HepG2 (cell line): ENCODE data around the gene INTS1. TPM values are rescaled to one million over a fixed set of nuclear protein-coding genes. Genes with fewer than 3 reads are reported as not detected.

ENCODE experiments used
- ATF1 ChIP-seq: IDR thresholded peaks from 2 replicates; pipeline ENCODE4 v1.6.1; 2016; ENCODE audit warnings: mild to moderate bottlenecking, control low read depth
- BORCS8-MEF2B ChIP-seq: sonication (generic); formaldehyde crosslinking; IDR thresholded peaks from 2 replicates; pipeline ENCODE4 v1.8.0; 2022; ENCODE audit warnings: mild to moderate bottlenecking, missing genetic modification reagents
- BRD4 ChIP-seq: sonication (generic); formaldehyde crosslinking; IDR thresholded peaks from 2 replicates; pipeline ENCODE4 v1.4.0; 2020; ENCODE audit warnings: missing genetic modification reagents
- GATA4 ChIP-seq: sonication (generic); IDR thresholded peaks from 2 replicates; pipeline ENCODE4 v1.6.1; 2016; ENCODE audit warnings: antibody characterized with exemption, low read depth, borderline replicate concordance
- GTF2F1 ChIP-seq: fragments of 150-350 bp; IDR thresholded peaks from 2 replicates; pipeline ENCODE4 v1.6.1; 2014; ENCODE audit warnings: low read length
- HIVEP1 ChIP-seq: sonication (generic); formaldehyde crosslinking; IDR thresholded peaks from 2 replicates; pipeline ENCODE4 v1.4.0; 2020; ENCODE audit warnings: mild to moderate bottlenecking, missing genetic modification reagents
- HNF4G ChIP-seq, 2 experiments: sonication (generic) in 1 of 2; formaldehyde crosslinking in 1 of 2; IDR thresholded peaks; 2 replicates each; pipeline versions ENCODE4 v1.4.0 to v1.6.1; 2011 to 2020; ENCODE audit warnings: borderline replicate concordance in 2 of 2, low read depth in 2 of 2, mild to moderate bottlenecking in 2 of 2, low read length in 1 of 2, missing genetic modification reagents in 1 of 2, moderate library complexity in 1 of 2
- HOXA7 ChIP-seq: sonication (generic); formaldehyde crosslinking; IDR thresholded peaks from 2 replicates; pipeline ENCODE4 v1.8.1; 2022; ENCODE audit warnings: mild to moderate bottlenecking, missing genetic modification reagents, moderate library complexity
- ISL2 ChIP-seq: sonication (generic); formaldehyde crosslinking; IDR thresholded peaks from 2 replicates; pipeline ENCODE4 v1.5.0; 2020; ENCODE audit warnings: missing genetic modification reagents
- JARID2 ChIP-seq: sonication (generic); formaldehyde crosslinking; IDR thresholded peaks from 2 replicates; pipeline ENCODE4 v1.8.1; 2023; ENCODE audit warnings: missing genetic modification reagents, inconsistent platforms; ENCODE audit not compliant: insufficient replicate concordance
- JUND ChIP-seq: sonication (generic); formaldehyde crosslinking; IDR thresholded peaks from 2 replicates; pipeline ENCODE4 v1.8.0; 2022; ENCODE audit warnings: mild to moderate bottlenecking, missing genetic modification reagents
- MLLT10 ChIP-seq: sonication (generic); formaldehyde crosslinking; IDR thresholded peaks from 2 replicates; pipeline ENCODE4 v1.4.0; 2020; ENCODE audit warnings: missing genetic modification reagents
- MTA3 ChIP-seq: sonication (generic); formaldehyde crosslinking; IDR thresholded peaks from 2 replicates; pipeline ENCODE4 v1.4.0; 2020; ENCODE audit warnings: missing genetic modification reagents
- NR3C1 ChIP-seq: sonication (generic); formaldehyde crosslinking; IDR thresholded peaks from 2 replicates; pipeline ENCODE4 v1.4.0; 2020; ENCODE audit warnings: missing genetic modification reagents
- PRMT3 ChIP-seq: sonication (generic); formaldehyde crosslinking; IDR thresholded peaks from 2 replicates; pipeline ENCODE4 v1.8.1; 2022; ENCODE audit warnings: low read depth, mild to moderate bottlenecking, moderate library complexity, missing genetic modification reagents, borderline replicate concordance
- RELA ChIP-seq: sonication (generic); formaldehyde crosslinking; IDR thresholded peaks from 2 replicates; pipeline ENCODE4 v1.4.0; 2020; ENCODE audit warnings: missing genetic modification reagents
- RXRB ChIP-seq: IDR thresholded peaks from 2 replicates; pipeline ENCODE4 v1.6.1; 2016; ENCODE audit warnings: borderline replicate concordance, missing genetic modification reagents, missing compliant biosample characterization
- TCF7L2 ChIP-seq: IDR thresholded peaks from 2 replicates; pipeline ENCODE4 v1.6.1; 2011; ENCODE audit warnings: mild to moderate bottlenecking, low read depth, low read length, moderate library complexity
- TEF ChIP-seq: sonication (generic); formaldehyde crosslinking; IDR thresholded peaks from 2 replicates; pipeline ENCODE4 v1.5.0; 2020; ENCODE audit warnings: missing genetic modification reagents
- ZBTB3 ChIP-seq: sonication (generic); formaldehyde crosslinking; IDR thresholded peaks from 2 replicates; pipeline ENCODE4 v1.4.0; 2020; ENCODE audit warnings: low read depth, mild to moderate bottlenecking, moderate library complexity, missing genetic modification reagents, borderline replicate concordance
- ZFAT ChIP-seq: sonication (generic); formaldehyde crosslinking; conservative IDR thresholded peaks from 2 replicates; pipeline ENCODE4 v1.8.1; 2023; ENCODE audit warnings: missing genetic modification reagents, inconsistent platforms
- ZFP36L2 ChIP-seq: sonication (generic); formaldehyde crosslinking; IDR thresholded peaks from 2 replicates; pipeline ENCODE4 v1.4.0; 2020; ENCODE audit warnings: missing genetic modification reagents
- ZKSCAN8 ChIP-seq: IDR thresholded peaks from 2 replicates; pipeline ENCODE4 v1.6.1; 2016; ENCODE audit warnings: borderline replicate concordance, missing genetic modification reagents, missing compliant biosample characterization
- ZNF101 ChIP-seq: sonication (generic); formaldehyde crosslinking; IDR thresholded peaks from 2 replicates; pipeline ENCODE4 v1.4.0; 2020; ENCODE audit warnings: mild to moderate bottlenecking, low read depth, missing genetic modification reagents, borderline replicate concordance
- ZNF430 ChIP-seq: sonication (generic); formaldehyde crosslinking; IDR thresholded peaks from 2 replicates; pipeline ENCODE4 v1.9.0; 2021; ENCODE audit warnings: mild to moderate bottlenecking, missing genetic modification reagents
- ZNF484 ChIP-seq: sonication (generic); formaldehyde crosslinking; IDR thresholded peaks from 2 replicates; pipeline ENCODE4 v1.5.1; 2020; ENCODE audit warnings: mild to moderate bottlenecking, low read depth, missing genetic modification reagents, borderline replicate concordance
- ZNF552 ChIP-seq: sonication (generic); formaldehyde crosslinking; IDR thresholded peaks from 2 replicates; pipeline ENCODE4 v1.9.0; 2022; ENCODE audit warnings: missing genetic modification reagents, mild to moderate bottlenecking, borderline replicate concordance
- ZNF569 ChIP-seq: sonication (generic); formaldehyde crosslinking; IDR thresholded peaks from 2 replicates; pipeline ENCODE4 v1.5.0; 2020; ENCODE audit warnings: mild to moderate bottlenecking, missing genetic modification reagents, moderate library complexity, borderline replicate concordance
- ZNF614 ChIP-seq: IDR thresholded peaks from 2 replicates; pipeline ENCODE4 v1.6.1; 2018; ENCODE audit warnings: missing biosample characterization, missing genetic modification reagents, inconsistent platforms, borderline replicate concordance
- ZNF746 ChIP-seq: sonication (generic); formaldehyde crosslinking; IDR thresholded peaks from 2 replicates; pipeline ENCODE4 v1.8.0; 2022; ENCODE audit warnings: mild to moderate bottlenecking, missing genetic modification reagents
- ZNF775 ChIP-seq: sonication (generic); formaldehyde crosslinking; IDR thresholded peaks from 2 replicates; pipeline ENCODE4 v1.4.0; 2020; ENCODE audit warnings: missing genetic modification reagents, mild to moderate bottlenecking, moderate library complexity, borderline replicate concordance
- ZSCAN20 ChIP-seq: sonication (generic); formaldehyde crosslinking; IDR thresholded peaks from 2 replicates; pipeline ENCODE4 v1.4.0; 2020; ENCODE audit warnings: missing genetic modification reagents, mild to moderate bottlenecking, borderline replicate concordance
- polyA plus RNA-seq, 8 experiments: library from polyadenylated mRNA; depleted of rRNA in 3 of 8; stranded (reverse) in 7 of 8; unstranded in 1 of 8; fragments of >200 nt; fragmentation: Illumina TruSeq in 4 of 8; extraction: Trizol in 4 of 8; gene quantifications; 2 replicates each; pipeline versions ENCODE4 v1.2.1 to v1.2.3, GENCODE V29; 2011 to 2016; ENCODE audit warnings: low read depth in 4 of 8, missing spikeins in 1 of 8, mixed read lengths in 1 of 8; ENCODE audit not compliant: insufficient read depth in 1 of 8
- total RNA-seq, 5 experiments: library from RNA; depleted of rRNA; stranded (reverse); fragments of >200 nt; fragmentation: Illumina TruSeq; extraction: Trizol; gene quantifications; 2 replicates each; pipeline ENCODE4 v1.2.3, GENCODE V29; 2016; ENCODE audit warnings: low read depth in 1 of 5
- TF ChIP-seq, protein P1 (sequence below): IDR thresholded peaks from 2 replicates; pipeline ENCODE4 v1.6.1; 2016; ENCODE audit warnings: low read depth, borderline replicate concordance

Gene INTS1
- total and polyA plus RNA-seq, 2 of the 13 experiments (the other 11 are each of a cell fraction or from before 2014, with no cell fraction given) = 13.7 to 29.0 TPM

DNA sequence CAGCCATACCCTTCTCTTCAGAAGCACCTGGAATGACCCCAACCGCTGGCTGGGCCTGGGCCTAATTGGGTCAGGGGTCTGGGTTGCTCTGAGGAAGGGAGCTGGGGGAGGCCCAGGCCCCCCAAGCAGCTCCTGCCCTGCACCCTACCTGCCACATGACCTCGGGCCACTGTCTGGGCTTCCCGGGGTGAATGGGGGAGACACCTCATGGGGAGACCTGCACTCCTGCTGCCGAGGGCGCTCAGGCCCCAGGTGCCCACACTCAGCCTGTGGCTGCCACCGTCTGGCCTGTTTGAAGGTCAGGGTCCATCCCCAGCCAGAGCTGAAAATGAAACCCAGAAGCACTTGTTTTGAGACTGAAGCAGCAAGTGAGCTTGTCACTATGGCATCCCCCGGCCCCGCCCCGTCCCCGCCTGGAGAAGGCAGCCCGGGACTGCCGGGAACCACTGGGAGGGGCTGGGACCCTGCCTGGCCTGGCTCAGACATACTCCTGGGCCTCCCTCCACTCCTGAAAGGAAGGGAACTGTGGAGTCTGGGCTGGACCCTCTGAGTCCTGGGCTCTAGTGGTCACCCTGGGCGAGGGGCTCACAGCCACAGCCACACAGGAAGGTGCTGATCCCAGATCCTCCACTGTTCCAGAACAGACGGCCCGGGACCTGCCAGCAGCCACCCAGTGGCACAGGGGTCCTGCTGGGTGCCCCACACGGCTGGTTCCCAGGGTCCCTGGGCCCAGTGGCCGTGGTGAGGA is 37.5 kb downstream of the INTS1 start (continued):
- TF ChIP-seq ZBTB3 (no peak), JUND (CRISPR knock-in tag) (no peak), PRMT3 (CRISPR knock-in tag) (no peak), ZNF484 (CRISPR knock-in tag) (no peak), ZNF569 (no peak), HIVEP1 (CRISPR knock-in tag) (peak; percentile 67), BORCS8-MEF2B (CRISPR knock-in tag) (no peak), TCF7L2 (no peak), HNF4G (IDR thresholded peaks at IDR 0.05; ENCODE audit: borderline replicate concordance, low read depth, low read length) (peak; percentile 46; the same call in 1 of the 2 replicates), HNF4G (CRISPR knock-in tag; IDR thresholded peaks at IDR 0.05; ENCODE audit: borderline replicate concordance, low read depth) (peak; percentile 73; the same call in 1 of the 2 replicates), RXRB (CRISPR knock-in tag) (peak; percentile 76), JARID2 (peak; percentile 41), ATF1 (no peak), MTA3 (no peak), BRD4 (CRISPR knock-in tag) (no peak), TEF (no peak), ZFP36L2 (CRISPR knock-in tag) (no peak; the same call in 1 of the 2 replicates), ZNF614 (CRISPR knock-in tag) (0 out of 2 replicates have a peak, but pooled peaks have one; percentile 34), ZFAT (CRISPR knock-in tag) (no peak), NR3C1 (CRISPR knock-in tag) (no peak), ZSCAN20 (CRISPR knock-in tag) (no peak), ZNF746 (CRISPR knock-in tag) (no peak), GTF2F1 (no peak), HOXA7 (CRISPR knock-in tag) (no peak), ZNF101 (CRISPR knock-in tag) (no peak), ZNF430 (CRISPR knock-in tag) (no peak), ISL2 (CRISPR knock-in tag) (no peak), ZKSCAN8 (CRISPR knock-in tag) (peak; percentile 61), ZNF775 (no peak), GATA4 (no peak), RELA (CRISPR knock-in tag) (no peak), ZNF552 (CRISPR knock-in tag) (no peak), MLLT10 (CRISPR knock-in tag) (no peak)
- TF ChIP-seq, protein P1, sequence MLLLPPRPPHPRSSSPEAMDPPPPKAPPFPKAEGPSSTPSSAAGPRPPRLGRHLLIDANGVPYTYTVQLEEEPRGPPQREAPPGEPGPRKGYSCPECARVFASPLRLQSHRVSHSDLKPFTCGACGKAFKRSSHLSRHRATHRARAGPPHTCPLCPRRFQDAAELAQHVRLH (CRISPR knock-in tag) = no peak
